ENCODE measurements around the gene OGFOD1. TPM values are rescaled to one million over a fixed set of nuclear protein-coding genes. Genes with fewer than 3 reads are reported as not detected.
A peak's percentile ranks its signal among the peaks of the same experiment; 100 is the strongest.

OGFOD1 gene
- polyA plus RNA-seq, 1 donor (not counting 4 experiments of a cell fraction or from before 2014, with no cell fraction given), result 70.5 TPM

DNA sequence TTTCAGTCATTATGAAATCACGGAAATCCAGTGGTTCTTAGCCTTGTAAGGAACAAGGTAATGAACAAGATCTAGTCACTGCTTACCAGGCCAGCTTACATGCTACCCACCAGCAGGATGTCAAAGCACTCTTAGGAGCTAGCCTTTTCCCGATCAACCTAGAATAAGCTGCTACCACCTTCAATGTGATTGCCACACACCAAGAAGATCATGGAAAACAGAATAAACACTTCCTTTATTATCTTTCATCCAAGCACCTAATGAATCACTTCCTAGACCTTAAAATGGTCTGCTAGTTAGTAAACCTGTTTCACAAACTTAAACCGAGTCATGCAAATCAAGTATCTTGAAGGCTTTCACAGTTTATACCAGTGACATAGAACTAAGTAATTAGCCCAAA, 63.5 kb downstream of the OGFOD1 start:
- peak overlapping the region; percentile 17 for H3K4me2 ChIP-seq (ENCODE audit: control insufficient read depth, extremely low read depth, insufficient read depth, low read depth, low read length)
- peak overlapping the region; percentile 5 for H3K27ac ChIP-seq (ENCODE audit: control insufficient read depth, insufficient read depth, low read length)
- dilution Hi-C loops (cut with MboI; ENCODE audit: extremely low pct_ligation_motif_present, low sequenced_read_pairs), result no loop called here

DNA sequence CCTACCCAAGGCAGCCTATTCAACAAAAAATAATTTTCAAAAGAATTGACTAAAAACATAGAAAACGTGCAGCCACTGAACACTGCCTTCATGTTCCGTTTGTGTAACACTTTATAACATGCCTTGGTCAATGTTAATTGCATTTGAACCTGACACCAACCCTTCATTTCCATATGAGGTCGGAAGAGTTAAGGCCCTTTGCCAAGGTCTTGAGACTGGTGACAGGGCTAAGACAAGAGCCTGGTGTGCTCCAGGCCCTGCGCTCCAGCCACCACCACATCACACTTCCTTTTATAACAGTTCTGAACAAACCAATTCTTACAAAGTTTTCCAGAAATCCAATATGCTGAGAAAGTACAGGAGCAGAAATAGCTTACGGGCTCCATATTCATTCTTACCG, 64.3 kb downstream of the OGFOD1 start:
- H4K20me1 ChIP-seq (ENCODE audit: control insufficient read depth, extremely low read depth, insufficient read depth, low read length), result no peaks in the 10 kb centered on the region
- H3K9ac ChIP-seq (ENCODE audit: control insufficient read depth, extremely low read depth, insufficient read depth, low read length), result no peak overlapping the region

More for the DNA sequence above, 63.5 kb downstream of the OGFOD1 start:
- Histone ChIP-seq H3K9ac (ENCODE audit: control insufficient read depth, extremely low read depth, insufficient read depth, low read length) (no peak overlapping the region), H3K4me1 (ENCODE audit: control insufficient read depth, extremely low read depth, insufficient read depth, low read length) (peaks cover 26% of the 10 kb centered on the region), H3K9me1 (ENCODE audit: control insufficient read depth, extremely low read depth, insufficient read depth, low read length) (peaks cover 2% of the 10 kb centered on the region), H3K27me3 (ENCODE audit: control insufficient read depth, extremely low read depth, insufficient read depth, low read length) (no peaks in the 10 kb centered on the region), H3K9me3 (ENCODE audit: control insufficient read depth, low read depth, low read length) (no peaks in the 10 kb centered on the region), H2AFZ (ENCODE audit: control insufficient read depth, low read length) (no peak overlapping the region), H3K79me2 (ENCODE audit: control insufficient read depth, insufficient read depth, low read length) (peaks cover 14% of the 10 kb centered on the region), H3K4me3 (ENCODE audit: control insufficient read depth in 2 of 3, extremely low read depth in 1 of 3, insufficient read depth in 2 of 3, low read depth in 1 of 3, low read length in 3 of 3) (no peak overlapping the region), H4K20me1 (ENCODE audit: control insufficient read depth, extremely low read depth, insufficient read depth, low read length) (no peaks in the 10 kb centered on the region), H3K36me3 (ENCODE audit: control insufficient read depth in 2 of 2, extremely low read depth in 1 of 2, insufficient read depth in 2 of 2, low read length in 2 of 2) (peaks cover 0 to 6% of the 10 kb centered on the region in 2 experiments)
- FAIRE-seq (peak; percentile 17), DNase-seq (ENCODE audit: low read depth, low spot score) (no peak)
- TF ChIP-seq EZH2 (IDR thresholded peaks at IDR 0.05; ENCODE audit: low read length), result no peak
- TF ChIP-seq, protein P1, sequence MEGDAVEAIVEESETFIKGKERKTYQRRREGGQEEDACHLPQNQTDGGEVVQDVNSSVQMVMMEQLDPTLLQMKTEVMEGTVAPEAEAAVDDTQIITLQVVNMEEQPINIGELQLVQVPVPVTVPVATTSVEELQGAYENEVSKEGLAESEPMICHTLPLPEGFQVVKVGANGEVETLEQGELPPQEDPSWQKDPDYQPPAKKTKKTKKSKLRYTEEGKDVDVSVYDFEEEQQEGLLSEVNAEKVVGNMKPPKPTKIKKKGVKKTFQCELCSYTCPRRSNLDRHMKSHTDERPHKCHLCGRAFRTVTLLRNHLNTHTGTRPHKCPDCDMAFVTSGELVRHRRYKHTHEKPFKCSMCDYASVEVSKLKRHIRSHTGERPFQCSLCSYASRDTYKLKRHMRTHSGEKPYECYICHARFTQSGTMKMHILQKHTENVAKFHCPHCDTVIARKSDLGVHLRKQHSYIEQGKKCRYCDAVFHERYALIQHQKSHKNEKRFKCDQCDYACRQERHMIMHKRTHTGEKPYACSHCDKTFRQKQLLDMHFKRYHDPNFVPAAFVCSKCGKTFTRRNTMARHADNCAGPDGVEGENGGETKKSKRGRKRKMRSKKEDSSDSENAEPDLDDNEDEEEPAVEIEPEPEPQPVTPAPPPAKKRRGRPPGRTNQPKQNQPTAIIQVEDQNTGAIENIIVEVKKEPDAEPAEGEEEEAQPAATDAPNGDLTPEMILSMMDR (optimal IDR thresholded peaks at IDR 0.05 in 1 of 3, IDR thresholded peaks at IDR 0.05 in 1 of 3, conservative IDR thresholded peaks at IDR 0.05 in 1 of 3; ENCODE audit: extremely low read depth in 1 of 3, insufficient read depth in 2 of 3, low read length in 3 of 3), result no peak

More for the DNA sequence above, 64.3 kb downstream of the OGFOD1 start:
- Histone ChIP-seq H2AFZ (ENCODE audit: control insufficient read depth, low read length) (no peak overlapping the region), H3K4me2 (ENCODE audit: control insufficient read depth, extremely low read depth, insufficient read depth, low read depth, low read length) (no peak overlapping the region), H3K27me3 (ENCODE audit: control insufficient read depth, extremely low read depth, insufficient read depth, low read length) (no peaks in the 10 kb centered on the region), H3K9me3 (ENCODE audit: control insufficient read depth, low read depth, low read length) (no peaks in the 10 kb centered on the region), H3K36me3 (ENCODE audit: control insufficient read depth in 2 of 2, extremely low read depth in 1 of 2, insufficient read depth in 2 of 2, low read length in 2 of 2) (peaks cover 0 to 2% of the 10 kb centered on the region in 2 experiments), H3K4me1 (ENCODE audit: control insufficient read depth, extremely low read depth, insufficient read depth, low read length) (peaks cover 32% of the 10 kb centered on the region), H3K9me1 (ENCODE audit: control insufficient read depth, extremely low read depth, insufficient read depth, low read length) (peaks cover 2% of the 10 kb centered on the region), H3K79me2 (ENCODE audit: control insufficient read depth, insufficient read depth, low read length) (peaks cover 14% of the 10 kb centered on the region), H3K27ac (ENCODE audit: control insufficient read depth, insufficient read depth, low read length) (no peak overlapping the region), H3K4me3 (ENCODE audit: control insufficient read depth in 2 of 3, extremely low read depth in 1 of 3, insufficient read depth in 2 of 3, low read depth in 1 of 3, low read length in 3 of 3) (no peak overlapping the region)
- FAIRE-seq (no peak), DNase-seq (ENCODE audit: low read depth, low spot score) (no peak)
- dilution Hi-C loops (cut with MboI; ENCODE audit: extremely low pct_ligation_motif_present, low sequenced_read_pairs), result no loop called here
- TF ChIP-seq EZH2 (IDR thresholded peaks at IDR 0.05; ENCODE audit: low read length), result no peak
- TF ChIP-seq, protein P1 (optimal IDR thresholded peaks at IDR 0.05 in 1 of 3, IDR thresholded peaks at IDR 0.05 in 1 of 3, conservative IDR thresholded peaks at IDR 0.05 in 1 of 3; ENCODE audit: extremely low read depth in 1 of 3, insufficient read depth in 2 of 3, low read length in 3 of 3), result no peak
